Breast epithelium (tissue), 3 donors: ENCODE measurements around the gene SLC22A15.

Source experiments
- CTCF ChIP-seq, 3 donors: fragments of 450-650 bp; IDR thresholded peaks; one replicate each; pipeline ENCODE4 v1.5.1; 2016 to 2017; ENCODE audit warnings: antibody characterized with exemption in 3 of 3, mild to moderate bottlenecking in 3 of 3, moderate library complexity in 3 of 3
- POLR2A ChIP-seq: fragments of 450-650 bp; IDR thresholded peaks from one replicate; pipeline ENCODE4 v1.6.1; 2016; ENCODE audit warnings: antibody characterized with exemption, mild to moderate bottlenecking, moderate library complexity
- POLR2AphosphoS5 ChIP-seq, 3 donors: sonication (generic); formaldehyde crosslinking; IDR thresholded peaks; one replicate each; pipeline ENCODE4 v1.6.1; 2017; ENCODE audit warnings: antibody characterized with exemption in 3 of 3

GRCh38 chr1:115929881-115930280, 46.4 kb upstream of the SLC22A15 start:
- TF ChIP-seq CTCF (IDR thresholded peaks at IDR 0.05) (no peak), POLR2AphosphoS5 (IDR thresholded peaks at IDR 0.05) (no peak), POLR2A (no peak)
